Measurements from ENCODE around the gene KCNN3.

KCNN3 gene

GRCh38 chr1:154878371-154879037, 8.4 kb upstream of the KCNN3 start:
- peak; percentile 58 for DNase-seq

GRCh38 chr1:154877370-154877974, 7.4 kb upstream of the KCNN3 start:
- no peak for DNase-seq

GRCh38 chr1:154876842-154877369, 6.8 kb upstream of the KCNN3 start:
- DNase-seq: no peak

- no peak for DNase-seq
Observed at GRCh38 chr1:154874465-154874864, 4.4 kb upstream of the KCNN3 start.

GRCh38 chr1:154873321-154873950, 3.4 kb upstream of the KCNN3 start:
- DNase-seq: no peak

- no peak for DNase-seq
Observed at GRCh38 chr1:154871374-154871773, 1.3 kb upstream of the KCNN3 start.

GRCh38 chr1:154870734-154871133, 653 bp upstream of the KCNN3 start:
- no peak for DNase-seq

- DNase-seq: no peak
Observed at GRCh38 chr1:154869351-154870114, 548 bp downstream of the KCNN3 start.

- no peak for DNase-seq
Observed at GRCh38 chr1:154867841-154868605, 2.1 kb downstream of the KCNN3 start.

- DNase-seq: no peak
Observed at GRCh38 chr1:154867064-154867825, 2.8 kb downstream of the KCNN3 start.

GRCh38 chr1:154866257-154867063, 3.6 kb downstream of the KCNN3 start:
- DNase-seq: no peak

- DNase-seq: no peak
Observed at GRCh38 chr1:154865442-154866256, 4.4 kb downstream of the KCNN3 start.

- DNase-seq: no peak
Observed at GRCh38 chr1:154864189-154864975, 5.7 kb downstream of the KCNN3 start.

- DNase-seq: peak; percentile 19
Observed at GRCh38 chr1:154863315-154864174, 6.5 kb downstream of the KCNN3 start.

- no peak for DNase-seq
Observed at GRCh38 chr1:154862907-154863306, 7.2 kb downstream of the KCNN3 start.

GRCh38 chr1:154861607-154862094, 8.4 kb downstream of the KCNN3 start:
- no peak for DNase-seq

- no peak for DNase-seq
Observed at GRCh38 chr1:154860156-154860870, 9.8 kb downstream of the KCNN3 start.

Measured in T-helper 9 cell (primary cell).